Psoas muscle (tissue), 8 donors: ENCODE measurements around the gene CAPN3. TPM values are rescaled to one million over a fixed set of nuclear protein-coding genes. Genes with fewer than 3 reads are reported as not detected.

Experiments
- ATAC-seq, 4 donors: fragments of 200-7000 bp; cut with Tn5 transposase; one replicate each; pipeline ENCODE4 v1.9.1; 2020; ENCODE audit warnings: moderate library complexity in 3 of 4, mild to moderate bottlenecking in 2 of 4
- DNase-seq, 2 donors: peaks; one replicate each; pipeline ENCODE4 v3.0.0-alpha.2; 2020
- H3K27ac ChIP-seq: fragments of 200-600 bp; one replicate; pipeline ENCODE4 v1.8.0; 2022
- H3K27me3 ChIP-seq, 3 donors: fragments of 200-600 bp in 1 of 3; one replicate each; pipeline versions ENCODE4 v1.6.1 to v1.8.0; 2013 to 2022; ENCODE audit warnings: low read length in 2 of 3, mild to moderate bottlenecking in 2 of 3, moderate library complexity in 1 of 3; ENCODE audit not compliant: insufficient read depth in 3 of 3
- H3K36me3 ChIP-seq, 2 donors: fragments of 200-600 bp in 1 of 2; one replicate each; pipeline versions ENCODE4 v1.6.1 to v1.8.0; 2013 to 2022; ENCODE audit warnings: low read depth in 1 of 2, mild to moderate bottlenecking in 1 of 2, moderate library complexity in 1 of 2; ENCODE audit not compliant: insufficient read depth in 1 of 2
- H3K4me1 ChIP-seq: fragments of 200-600 bp; one replicate; pipeline ENCODE4 v1.8.0; 2022
- H3K4me3 ChIP-seq: fragments of 200-600 bp; one replicate; pipeline ENCODE4 v1.8.0; 2022; ENCODE audit warnings: mild to moderate bottlenecking
- H3K9me3 ChIP-seq: fragments of 200-600 bp; one replicate; pipeline ENCODE4 v1.8.0; 2022
- WGBS, 3 donors: extraction: QIAGEN DNeasy Blood & Tissue Kit; methylation state at CpG; one replicate each; pipeline versions ENCODE4 v1.1.6 to v1.1.7; 2013; 5-methylcytosine and 5-hydroxymethylcytosine counted together
- intact Hi-C, 2 donors: fragments of 100-400 bp; cut with DNase I; formaldehyde crosslinking; loops; one replicate each; pipeline versions ENCODE4 v1.11.0 to v1.14.2; 2022
- polyA plus RNA-seq, 3 donors: library from polyadenylated mRNA; stranded (reverse); fragments of 200-250 nt; gene quantifications; one replicate each; pipeline ENCODE4 v1.2.3, GENCODE V29; 2013
- total RNA-seq, 4 donors: library from RNA; stranded (reverse); fragmentation: NEBNext Ultra II Directional in 2 of 4; extraction: Animal tissue kit (Norgen Biotek cat#: 25700) in 2 of 4; gene quantifications; one replicate each; pipeline versions ENCODE4 v1.2.1 to v1.2.4, GENCODE V29; 2021 to 2023
- TF ChIP-seq, protein P1 (sequence below): fragments of 200-600 bp; IDR thresholded peaks from one replicate; pipeline ENCODE4 v1.8.0; 2022; ENCODE audit warnings: antibody characterized with exemption
- donor health status: healthy with polysubstance abuse.
- donor health status: DM: no; HTN: no; CAD: no; lungs with moderate emphysema.
- donor health status: Bipolar disorder and iron deficiency.
- donor health status: healthy.
- donor health status: DM: yes; HTN: yes; CAD: no.
- donor health status: DM: no; HTN: no; CAD: no.
- donor health status: DM: no; HTN: no; CAD: no.
- donor health status: DM: yes; HTN: yes; CAD: no.

Gene CAPN3
- total and polyA plus RNA-seq, 7 donors = 114 to 413 (median 216) TPM

DNA sequence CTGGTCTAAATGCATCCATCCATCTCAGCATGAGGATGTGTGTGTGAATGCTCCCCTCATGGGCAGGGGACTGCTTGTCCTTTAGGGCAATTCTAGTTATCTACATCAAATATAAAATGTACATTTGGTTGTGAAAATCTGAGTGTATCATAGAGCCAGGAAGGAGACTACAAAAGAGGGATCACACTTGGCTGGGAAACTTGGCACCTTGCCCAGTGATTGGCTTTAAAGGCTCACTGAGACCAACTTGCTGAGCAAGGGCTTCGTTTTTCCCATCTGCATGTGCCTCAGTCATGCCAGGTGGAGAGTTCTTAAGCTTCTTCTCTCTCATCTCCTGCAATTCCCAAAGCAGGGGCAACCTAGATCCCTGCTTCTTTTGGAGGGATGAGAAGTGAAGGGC lies 5.2 kb downstream of the CAPN3 start:
- 4 to 27% (median 5%) methylated on average over 1 of the region's 1 CpG for WGBS, 3 donors
- no peaks in the 10 kb centered on the region for H3K27me3 ChIP-seq
- intact Hi-C loops = no loop called here
- TF ChIP-seq, protein P1, sequence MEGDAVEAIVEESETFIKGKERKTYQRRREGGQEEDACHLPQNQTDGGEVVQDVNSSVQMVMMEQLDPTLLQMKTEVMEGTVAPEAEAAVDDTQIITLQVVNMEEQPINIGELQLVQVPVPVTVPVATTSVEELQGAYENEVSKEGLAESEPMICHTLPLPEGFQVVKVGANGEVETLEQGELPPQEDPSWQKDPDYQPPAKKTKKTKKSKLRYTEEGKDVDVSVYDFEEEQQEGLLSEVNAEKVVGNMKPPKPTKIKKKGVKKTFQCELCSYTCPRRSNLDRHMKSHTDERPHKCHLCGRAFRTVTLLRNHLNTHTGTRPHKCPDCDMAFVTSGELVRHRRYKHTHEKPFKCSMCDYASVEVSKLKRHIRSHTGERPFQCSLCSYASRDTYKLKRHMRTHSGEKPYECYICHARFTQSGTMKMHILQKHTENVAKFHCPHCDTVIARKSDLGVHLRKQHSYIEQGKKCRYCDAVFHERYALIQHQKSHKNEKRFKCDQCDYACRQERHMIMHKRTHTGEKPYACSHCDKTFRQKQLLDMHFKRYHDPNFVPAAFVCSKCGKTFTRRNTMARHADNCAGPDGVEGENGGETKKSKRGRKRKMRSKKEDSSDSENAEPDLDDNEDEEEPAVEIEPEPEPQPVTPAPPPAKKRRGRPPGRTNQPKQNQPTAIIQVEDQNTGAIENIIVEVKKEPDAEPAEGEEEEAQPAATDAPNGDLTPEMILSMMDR = no peak
- no peaks in the 10 kb centered on the region for H3K9me3 ChIP-seq
- H3K4me3 ChIP-seq = no peak overlapping the region
- peaks cover 70% of the 10 kb centered on the region for H3K4me1 ChIP-seq
- peak overlapping the region; percentile 97 for H3K27ac ChIP-seq
- peaks cover 0 to 24% of the 10 kb centered on the region in 2 donors for H3K36me3 ChIP-seq
- ATAC-seq = no peak
- DNase-seq = no peak

GRCh38 chr15:42365921-42366550 lies 6.7 kb downstream of the CAPN3 start:
- ATAC-seq (no peak), DNase-seq (no peak)
- no peaks in the 10 kb centered on the region for H3K9me3 ChIP-seq
- intact Hi-C loops = loop anchor here in 1 of 2 donors (5.0 kb wide), 1 partner anchor 39 kb away; no protein-coding TSS in a partner anchor
- H3K27me3 ChIP-seq = no peaks in the 10 kb centered on the region
- peaks cover 79% of the 10 kb centered on the region for H3K4me1 ChIP-seq
- H3K36me3 ChIP-seq = peaks cover 0 to 32% of the 10 kb centered on the region in 2 donors
- WGBS, 3 donors = 76 to 85% (median 83%) methylated on average over 5 of the region's 5 CpGs
- TF ChIP-seq, protein P1 = no peak
- peak overlapping the region; percentile 97 for H3K27ac ChIP-seq
- H3K4me3 ChIP-seq = no peak overlapping the region

GRCh38 chr15:42367041-42367440 lies 7.7 kb downstream of the CAPN3 start:
- Histone ChIP-seq H3K36me3 (peaks cover 0 to 28% of the 10 kb centered on the region in 2 donors), H3K4me1 (peaks cover 69% of the 10 kb centered on the region), H3K4me3 (peak overlapping the region; percentile 9), H3K9me3 (no peaks in the 10 kb centered on the region), H3K27me3 (no peaks in the 10 kb centered on the region), H3K27ac (peak overlapping the region; percentile 97)
- DNase-seq (no peak), ATAC-seq (peak; percentile 76 to 92 (median 88))
- 31 to 53% (median 32%) methylated on average over 5 of the region's 5 CpGs for WGBS, 3 donors
- intact Hi-C loops = loop anchor here in 1 of 2 donors (5.0 kb wide), 1 partner anchor 40 kb away; no protein-coding TSS in a partner anchor
- TF ChIP-seq, protein P1 = no peak

DNA sequence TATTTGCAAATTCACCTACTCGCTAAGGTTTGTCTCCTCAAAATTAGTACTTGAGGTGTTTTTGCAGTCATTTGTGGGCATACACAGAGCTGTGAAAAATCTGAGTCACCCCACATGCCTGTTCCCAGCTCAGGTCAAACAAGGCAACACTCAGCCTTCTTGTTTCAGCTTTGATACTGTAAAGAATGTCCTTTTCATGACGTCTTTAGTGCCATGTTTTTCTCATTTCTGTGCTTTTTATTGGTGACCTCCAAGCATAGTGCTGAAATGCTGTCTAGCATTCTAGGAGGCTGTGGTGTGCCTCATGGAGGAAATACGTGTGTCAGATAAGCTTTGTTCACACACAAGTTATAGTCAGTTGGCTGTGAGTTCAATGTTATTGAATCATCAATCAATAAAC lies 8.8 kb downstream of the CAPN3 start:
- 54 to 68% (median 58%) methylated on average over 3 of the region's 3 CpGs for WGBS, 3 donors
- Histone ChIP-seq H3K27me3 (no peaks in the 10 kb centered on the region), H3K4me3 (peak overlapping the region; percentile 9), H3K9me3 (no peaks in the 10 kb centered on the region), H3K4me1 (peaks cover 61% of the 10 kb centered on the region), H3K36me3 (peaks cover 0 to 25% of the 10 kb centered on the region in 2 donors), H3K27ac (peak overlapping the region; percentile 97)
- intact Hi-C loops = loop anchor here in 1 of 2 donors (5.0 kb wide), 1 partner anchor 41 kb away; no protein-coding TSS in a partner anchor
- TF ChIP-seq, protein P1 = no peak
- DNase-seq = no peak
- ATAC-seq = peak in 1 of 4 donors; percentile 31
